DND-41 (cell line): ENCODE results near the gene MYO1D.

Experiments used
- ATAC-seq: fragments of 200-7000 bp; cut with Tn5 transposase; 3 replicates; pipeline ENCODE4 v1.9.1; 2021; ENCODE audit warnings: low read depth; ENCODE audit not compliant: insufficient read depth
- DNase-seq: peaks from one replicate; pipeline ENCODE4 v3.0.0-alpha.2; 2020
- H2AFZ ChIP-seq: 2 replicates; pipeline ENCODE4 v1.6.0; 2012; ENCODE audit warnings: low read depth, low read length
- H3K27ac ChIP-seq: 2 replicates; pipeline ENCODE4 v1.5.1; 2012; ENCODE audit warnings: low read length, inconsistent platforms
- H3K27me3 ChIP-seq: fragments of 200-600 bp; sonication (generic); 2 replicates; pipeline ENCODE4 v1.6.0; 2012; ENCODE audit warnings: low read length, mild to moderate bottlenecking, inconsistent platforms; ENCODE audit not compliant: insufficient read depth, poor library complexity
- H3K36me3 ChIP-seq: 2 replicates; pipeline ENCODE4 v1.5.1; 2012; ENCODE audit warnings: low read length, inconsistent platforms; ENCODE audit not compliant: insufficient read depth
- H3K4me1 ChIP-seq: 2 replicates; pipeline ENCODE4 v1.5.1; 2012; ENCODE audit warnings: mild to moderate bottlenecking, low read length; ENCODE audit not compliant: insufficient read depth
- H3K4me2 ChIP-seq: 2 replicates; pipeline ENCODE4 v1.6.0; 2012; ENCODE audit warnings: mild to moderate bottlenecking, moderate library complexity, low read length, inconsistent platforms; ENCODE audit not compliant: insufficient read depth
- H3K4me3 ChIP-seq, 2 experiments: fragments of 200-600 bp in 1 of 2; shearing (Covaris generic) in 1 of 2; 2 replicates each; pipeline ENCODE4 v1.5.1; 2012 to 2016; ENCODE audit warnings: inconsistent platforms in 2 of 2, low read length in 2 of 2, mild to moderate bottlenecking in 2 of 2, low read depth in 1 of 2, moderate library complexity in 1 of 2
- H3K79me2 ChIP-seq: 2 replicates; pipeline ENCODE4 v1.6.0; 2012; ENCODE audit warnings: low read length, inconsistent platforms; ENCODE audit not compliant: insufficient read depth
- H3K9ac ChIP-seq: 2 replicates; pipeline ENCODE4 v1.6.0; 2012; ENCODE audit warnings: low read depth, mild to moderate bottlenecking, inconsistent platforms, low read length, moderate library complexity
- H3K9me3 ChIP-seq: 2 replicates; pipeline ENCODE4 v1.5.1; 2012; ENCODE audit warnings: low read length, moderate library complexity, mild to moderate bottlenecking, inconsistent platforms; ENCODE audit not compliant: insufficient read depth, severe bottlenecking
- H4K20me1 ChIP-seq: 2 replicates; pipeline ENCODE4 v1.6.0; 2012; ENCODE audit warnings: low read length; ENCODE audit not compliant: insufficient read depth
- EZH2 ChIP-seq: IDR thresholded peaks from 3 replicates; pipeline ENCODE4 v1.6.1; 2012; ENCODE audit warnings: borderline replicate concordance, low read depth, mild to moderate bottlenecking, moderate library complexity, low read length, inconsistent platforms; ENCODE audit not compliant: severe bottlenecking
- TF ChIP-seq, protein P1 (sequence below): IDR thresholded peaks from 2 replicates; pipeline ENCODE4 v1.5.1; 2012; ENCODE audit warnings: borderline replicate concordance, low read length, moderate library complexity, mild to moderate bottlenecking; ENCODE audit not compliant: poor library complexity, severe bottlenecking; ENCODE audit errors: extremely low read depth

MYO1D gene

DNA sequence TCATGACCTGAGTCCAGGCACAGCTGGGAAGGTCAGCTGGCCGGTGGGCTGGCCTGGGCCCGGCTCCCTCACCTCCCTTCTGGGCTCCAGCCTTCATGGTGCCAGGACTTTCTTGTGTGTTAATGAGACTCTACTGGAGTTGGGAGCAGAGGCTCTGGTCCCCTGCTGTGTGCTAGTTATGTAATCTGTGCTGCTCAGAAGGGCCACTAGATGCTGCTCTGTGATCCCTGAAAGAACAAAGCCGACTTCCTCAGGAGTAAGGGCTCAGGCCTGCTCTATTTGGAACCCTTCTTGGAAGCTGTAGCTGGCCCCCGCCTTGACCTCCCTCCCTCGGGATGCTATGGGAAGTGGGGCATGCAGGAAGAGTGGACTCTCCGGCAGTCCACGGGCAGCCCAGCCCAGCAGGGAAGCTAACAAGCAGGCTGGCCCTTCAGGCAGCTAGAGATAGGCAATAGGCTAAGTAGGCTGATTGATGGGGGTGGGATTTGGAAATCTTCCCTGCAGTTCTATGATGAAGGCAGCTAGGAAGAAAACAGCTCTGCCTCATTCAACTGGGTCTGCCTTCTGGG, 393.4 kb downstream of the MYO1D start:
- H3K27me3 ChIP-seq: no peaks in the 10 kb centered on the region
- H3K79me2 ChIP-seq: peaks cover 9% of the 10 kb centered on the region; the same call in 1 of the 2 replicates
- peaks cover 52% of the 10 kb centered on the region for H3K36me3 ChIP-seq
- TF ChIP-seq, protein P1, sequence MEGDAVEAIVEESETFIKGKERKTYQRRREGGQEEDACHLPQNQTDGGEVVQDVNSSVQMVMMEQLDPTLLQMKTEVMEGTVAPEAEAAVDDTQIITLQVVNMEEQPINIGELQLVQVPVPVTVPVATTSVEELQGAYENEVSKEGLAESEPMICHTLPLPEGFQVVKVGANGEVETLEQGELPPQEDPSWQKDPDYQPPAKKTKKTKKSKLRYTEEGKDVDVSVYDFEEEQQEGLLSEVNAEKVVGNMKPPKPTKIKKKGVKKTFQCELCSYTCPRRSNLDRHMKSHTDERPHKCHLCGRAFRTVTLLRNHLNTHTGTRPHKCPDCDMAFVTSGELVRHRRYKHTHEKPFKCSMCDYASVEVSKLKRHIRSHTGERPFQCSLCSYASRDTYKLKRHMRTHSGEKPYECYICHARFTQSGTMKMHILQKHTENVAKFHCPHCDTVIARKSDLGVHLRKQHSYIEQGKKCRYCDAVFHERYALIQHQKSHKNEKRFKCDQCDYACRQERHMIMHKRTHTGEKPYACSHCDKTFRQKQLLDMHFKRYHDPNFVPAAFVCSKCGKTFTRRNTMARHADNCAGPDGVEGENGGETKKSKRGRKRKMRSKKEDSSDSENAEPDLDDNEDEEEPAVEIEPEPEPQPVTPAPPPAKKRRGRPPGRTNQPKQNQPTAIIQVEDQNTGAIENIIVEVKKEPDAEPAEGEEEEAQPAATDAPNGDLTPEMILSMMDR: peak; percentile 78
- TF ChIP-seq EZH2: no peak
- no peaks in the 10 kb centered on the region for H3K9me3 ChIP-seq
- H2AFZ ChIP-seq: no peak overlapping the region
- H3K4me2 ChIP-seq: no peak overlapping the region
- peaks cover 11% of the 10 kb centered on the region for H4K20me1 ChIP-seq
- ATAC-seq: peak; percentile 54
- H3K9ac ChIP-seq: no peak overlapping the region
- peaks cover 19% of the 10 kb centered on the region for H3K4me1 ChIP-seq
- no peak overlapping the region for H3K4me3 ChIP-seq
- DNase-seq: peak; percentile 42
- H3K27ac ChIP-seq: no peak overlapping the region

DNA sequence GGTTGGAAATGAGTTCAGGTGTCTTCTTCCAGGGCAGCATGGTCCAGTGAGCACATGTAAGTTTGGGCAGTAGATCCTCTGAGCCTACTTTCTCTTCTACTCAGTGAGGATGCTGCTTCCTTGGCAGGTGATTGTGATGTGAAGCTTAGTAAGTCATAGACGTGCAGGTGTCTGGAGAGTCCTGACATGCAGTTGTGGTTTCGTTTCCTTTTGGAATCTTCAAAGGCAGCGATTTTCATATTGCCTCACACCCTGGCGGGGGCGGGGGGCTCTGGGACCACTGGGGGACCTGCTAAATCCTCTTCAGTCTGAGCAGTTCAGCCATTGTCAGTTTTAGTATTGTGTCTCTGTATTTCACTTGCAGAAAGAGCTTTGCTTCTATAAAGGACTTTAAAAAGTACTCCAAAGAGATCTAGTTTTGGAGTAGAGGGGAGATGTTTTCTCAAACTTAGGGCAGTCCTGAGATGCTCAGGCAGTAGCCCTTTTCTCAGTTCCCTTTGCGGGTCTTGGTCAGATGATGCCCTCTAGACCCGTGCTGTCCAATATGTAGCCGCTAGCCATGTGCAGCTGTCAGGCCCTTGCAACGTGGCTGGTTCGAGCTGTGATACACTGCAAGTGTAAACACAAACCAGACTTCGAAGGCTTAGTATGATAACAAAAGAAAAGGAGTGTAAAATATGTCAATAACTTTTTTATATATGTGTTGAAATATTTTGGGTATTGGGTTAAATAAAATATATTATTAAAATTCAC, 394.2 kb downstream of the MYO1D start:
- H3K36me3 ChIP-seq: peaks cover 52% of the 10 kb centered on the region
- no peak overlapping the region for H3K4me2 ChIP-seq
- no peak overlapping the region for H2AFZ ChIP-seq

DNA sequence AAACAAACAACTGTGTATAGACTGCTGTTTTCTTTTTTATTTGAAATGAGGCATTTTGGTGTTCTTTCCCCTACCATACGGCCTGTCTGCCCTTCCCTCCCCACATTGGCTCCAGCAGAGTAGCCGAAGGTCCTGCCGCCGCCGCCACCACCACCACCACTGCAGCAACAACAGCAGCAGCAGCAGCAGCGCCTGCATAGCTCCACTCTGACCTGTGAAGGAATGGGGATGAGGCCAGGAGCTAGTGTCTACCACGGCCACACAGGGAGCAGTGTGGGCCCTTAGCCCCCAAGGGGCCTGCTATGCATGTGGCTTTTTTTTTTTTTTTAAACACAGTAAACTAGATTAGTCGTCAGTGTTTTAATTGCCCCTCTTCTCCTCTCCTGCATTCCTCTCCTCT, 395.7 kb downstream of the MYO1D start:
- Histone ChIP-seq H3K4me1 (peaks cover 4% of the 10 kb centered on the region), H3K9ac (no peak overlapping the region), H3K4me2 (no peak overlapping the region), H3K27ac (no peak overlapping the region), H4K20me1 (peaks cover 3% of the 10 kb centered on the region; the same call in 1 of the 2 replicates), H3K79me2 (no peaks in the 10 kb centered on the region), H3K9me3 (no peaks in the 10 kb centered on the region), H3K4me3 (no peak overlapping the region), H2AFZ (no peak overlapping the region), H3K27me3 (no peaks in the 10 kb centered on the region), H3K36me3 (peaks cover 68% of the 10 kb centered on the region)
- ATAC-seq (no peak), DNase-seq (no peak)
- TF ChIP-seq, protein P1: no peak
- no peak for TF ChIP-seq EZH2

More for the DNA sequence above, 394.2 kb downstream of the MYO1D start:
- H3K79me2 ChIP-seq: 0 out of 2 replicates have a peak, but pooled peaks cover 5% of the 10 kb centered on the region
- no peak overlapping the region for H3K27ac ChIP-seq
- H3K9ac ChIP-seq: no peak overlapping the region
- TF ChIP-seq, protein P1: no peak
- no peak for TF ChIP-seq EZH2
- H3K9me3 ChIP-seq: no peaks in the 10 kb centered on the region
- H3K4me1 ChIP-seq: peaks cover 11% of the 10 kb centered on the region
- H4K20me1 ChIP-seq: peaks cover 3% of the 10 kb centered on the region; the same call in 1 of the 2 replicates
- no peak for ATAC-seq
- no peak for DNase-seq
- H3K4me3 ChIP-seq: no peak overlapping the region
- no peaks in the 10 kb centered on the region for H3K27me3 ChIP-seq
